NB4 (cell line): ENCODE results near the gene AUTS2.

ENCODE experiments used
- DNase-seq: peaks from one replicate; pipeline ENCODE4 v3.0.0; 2010; ENCODE audit warnings: low read depth
- H3K4me3 ChIP-seq: one replicate; pipeline ENCODE4 v1.5.1; 2011; ENCODE audit warnings: mild to moderate bottlenecking, low read depth, low read length, moderate library complexity
- MYC ChIP-seq: IDR thresholded peaks from 2 replicates; pipeline ENCODE4 v1.6.1; 2011; ENCODE audit warnings: low read depth, low read length
- POLR2A ChIP-seq: IDR thresholded peaks from 2 replicates; pipeline ENCODE4 v1.6.1; 2011; ENCODE audit warnings: mild to moderate bottlenecking; ENCODE audit not compliant: insufficient read length; ENCODE audit errors: extremely low read depth
- TF ChIP-seq, protein P1 (sequence below): IDR thresholded peaks from one replicate; pipeline ENCODE4 v1.5.1; 2012; ENCODE audit warnings: low read depth, low read length
- TF ChIP-seq, protein P2 (sequence below): IDR thresholded peaks from 2 replicates; pipeline ENCODE4 v1.6.1; 2011; ENCODE audit warnings: low read depth, low read length

AUTS2 gene

GRCh38 chr7:70569335-70569819, 971.1 kb downstream of the AUTS2 start:
- TF ChIP-seq POLR2A = no peak
- TF ChIP-seq, protein P1, sequence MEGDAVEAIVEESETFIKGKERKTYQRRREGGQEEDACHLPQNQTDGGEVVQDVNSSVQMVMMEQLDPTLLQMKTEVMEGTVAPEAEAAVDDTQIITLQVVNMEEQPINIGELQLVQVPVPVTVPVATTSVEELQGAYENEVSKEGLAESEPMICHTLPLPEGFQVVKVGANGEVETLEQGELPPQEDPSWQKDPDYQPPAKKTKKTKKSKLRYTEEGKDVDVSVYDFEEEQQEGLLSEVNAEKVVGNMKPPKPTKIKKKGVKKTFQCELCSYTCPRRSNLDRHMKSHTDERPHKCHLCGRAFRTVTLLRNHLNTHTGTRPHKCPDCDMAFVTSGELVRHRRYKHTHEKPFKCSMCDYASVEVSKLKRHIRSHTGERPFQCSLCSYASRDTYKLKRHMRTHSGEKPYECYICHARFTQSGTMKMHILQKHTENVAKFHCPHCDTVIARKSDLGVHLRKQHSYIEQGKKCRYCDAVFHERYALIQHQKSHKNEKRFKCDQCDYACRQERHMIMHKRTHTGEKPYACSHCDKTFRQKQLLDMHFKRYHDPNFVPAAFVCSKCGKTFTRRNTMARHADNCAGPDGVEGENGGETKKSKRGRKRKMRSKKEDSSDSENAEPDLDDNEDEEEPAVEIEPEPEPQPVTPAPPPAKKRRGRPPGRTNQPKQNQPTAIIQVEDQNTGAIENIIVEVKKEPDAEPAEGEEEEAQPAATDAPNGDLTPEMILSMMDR = no peak
- TF ChIP-seq, protein P2, sequence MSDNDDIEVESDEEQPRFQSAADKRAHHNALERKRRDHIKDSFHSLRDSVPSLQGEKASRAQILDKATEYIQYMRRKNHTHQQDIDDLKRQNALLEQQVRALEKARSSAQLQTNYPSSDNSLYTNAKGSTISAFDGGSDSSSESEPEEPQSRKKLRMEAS = no peak
- TF ChIP-seq MYC = no peak
- no peak overlapping the region for H3K4me3 ChIP-seq
- DNase-seq = no peak

GRCh38 chr7:70570029-70570428, 971.8 kb downstream of the AUTS2 start:
- no peak for DNase-seq
- H3K4me3 ChIP-seq = no peak overlapping the region
- no peak for TF ChIP-seq MYC
- TF ChIP-seq, protein P2 = no peak
- no peak for TF ChIP-seq POLR2A
- TF ChIP-seq, protein P1 = no peak

GRCh38 chr7:70570961-70571360, 972.7 kb downstream of the AUTS2 start:
- DNase-seq = no peak
- H3K4me3 ChIP-seq = no peak overlapping the region

GRCh38 chr7:70571403-70571934, 973.2 kb downstream of the AUTS2 start:
- TF ChIP-seq POLR2A (no peak), MYC (no peak)
- TF ChIP-seq, protein P2 = no peak
- TF ChIP-seq, protein P1 = no peak
- H3K4me3 ChIP-seq = no peak overlapping the region
- no peak for DNase-seq

More at GRCh38 chr7:70570961-70571360, 972.7 kb downstream of the AUTS2 start:
- TF ChIP-seq, protein P1 = no peak
- TF ChIP-seq POLR2A = no peak
- TF ChIP-seq MYC = no peak
- TF ChIP-seq, protein P2 = no peak

DNA sequence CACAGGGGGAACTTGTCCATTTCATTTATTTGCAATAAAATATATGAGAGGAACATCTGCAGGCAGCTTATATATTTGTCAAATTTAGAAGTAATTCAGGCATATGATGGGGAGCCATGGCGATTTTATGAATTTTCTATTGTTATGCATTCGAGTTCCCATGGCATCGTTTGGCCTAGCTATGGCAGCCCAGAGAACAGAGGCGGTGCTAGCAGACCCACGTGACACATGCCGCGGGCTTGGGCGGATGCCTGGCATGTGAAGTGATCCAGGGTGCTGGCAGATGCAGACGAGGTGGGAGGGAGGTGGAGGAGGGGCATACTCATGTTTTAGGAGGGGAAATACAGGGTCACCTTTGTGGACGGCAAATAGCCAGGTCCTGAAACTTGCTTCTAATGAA, 973.7 kb downstream of the AUTS2 start:
- no peak overlapping the region for H3K4me3 ChIP-seq
- no peak for DNase-seq
- TF ChIP-seq POLR2A (no peak), MYC (no peak)
- TF ChIP-seq, protein P2 = no peak
- TF ChIP-seq, protein P1 = no peak
